NCI-H2227 treated with DMSO at 0.1 percent for 48 hours (cell line): ENCODE data around the gene EFHD2.
"Not testable (repeated sequence)": the region's sequence is repeated elsewhere in the genome, so short reads cannot be mapped to it uniquely, and the experiment has no call there.

ENCODE experiments used
- DNase-seq: peaks from one replicate; lab custom pipeline; 2025; lab: John Stamatoyannopoulos, UW

The EFHD2 gene

DNA sequence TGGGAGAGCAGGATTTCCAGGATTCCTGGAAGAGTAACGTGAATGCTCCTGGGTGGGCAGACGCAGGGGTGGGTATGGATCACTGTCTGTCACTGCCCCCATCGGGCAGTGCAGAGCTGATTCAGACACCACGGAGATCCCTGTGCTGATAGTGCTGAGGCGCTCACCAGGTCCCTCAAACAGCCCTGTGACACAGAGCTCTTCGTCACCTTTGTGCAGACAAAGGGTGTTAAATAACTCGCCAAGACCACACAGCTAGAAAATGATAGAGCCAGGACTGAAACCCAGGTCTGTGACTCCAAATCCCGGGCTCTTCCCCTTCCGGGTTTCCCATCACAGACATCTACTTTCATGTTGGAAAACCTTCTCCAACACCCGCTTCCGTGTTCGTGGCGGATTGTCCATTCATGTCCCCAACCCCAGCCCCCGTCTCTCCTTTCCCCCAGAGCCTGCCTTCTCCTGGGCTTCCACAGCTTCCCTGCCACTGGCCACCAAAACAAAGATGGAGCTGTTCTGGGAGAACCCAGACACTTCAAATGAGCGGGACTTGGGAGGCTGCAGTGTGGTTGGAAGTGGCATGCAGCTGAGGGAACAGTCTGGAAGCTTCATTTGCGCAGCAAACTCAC is 2.6 kb downstream of the EFHD2 start:
- DNase-seq = no peak

DNA sequence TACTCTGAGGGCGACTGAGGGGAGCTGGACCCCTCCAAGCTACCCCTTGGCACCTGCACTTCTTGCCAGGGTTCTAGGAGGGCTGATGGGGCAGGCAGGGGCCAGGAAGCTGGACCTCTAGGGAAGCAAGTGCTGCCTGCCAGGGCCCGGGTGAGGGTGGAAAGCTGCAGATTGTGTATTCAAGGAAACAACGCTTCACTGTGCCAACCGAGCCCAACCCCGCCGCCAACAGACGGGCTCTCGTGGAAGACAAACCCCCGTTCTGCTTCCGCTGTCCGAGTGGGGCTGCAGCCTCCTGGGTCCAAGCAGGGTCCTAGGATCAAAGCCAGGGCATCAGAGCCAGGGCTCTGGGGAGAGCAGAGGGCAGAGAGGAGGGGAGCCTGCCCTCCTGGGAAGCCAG is 3.2 kb downstream of the EFHD2 start:
- DNase-seq = no peak

DNA sequence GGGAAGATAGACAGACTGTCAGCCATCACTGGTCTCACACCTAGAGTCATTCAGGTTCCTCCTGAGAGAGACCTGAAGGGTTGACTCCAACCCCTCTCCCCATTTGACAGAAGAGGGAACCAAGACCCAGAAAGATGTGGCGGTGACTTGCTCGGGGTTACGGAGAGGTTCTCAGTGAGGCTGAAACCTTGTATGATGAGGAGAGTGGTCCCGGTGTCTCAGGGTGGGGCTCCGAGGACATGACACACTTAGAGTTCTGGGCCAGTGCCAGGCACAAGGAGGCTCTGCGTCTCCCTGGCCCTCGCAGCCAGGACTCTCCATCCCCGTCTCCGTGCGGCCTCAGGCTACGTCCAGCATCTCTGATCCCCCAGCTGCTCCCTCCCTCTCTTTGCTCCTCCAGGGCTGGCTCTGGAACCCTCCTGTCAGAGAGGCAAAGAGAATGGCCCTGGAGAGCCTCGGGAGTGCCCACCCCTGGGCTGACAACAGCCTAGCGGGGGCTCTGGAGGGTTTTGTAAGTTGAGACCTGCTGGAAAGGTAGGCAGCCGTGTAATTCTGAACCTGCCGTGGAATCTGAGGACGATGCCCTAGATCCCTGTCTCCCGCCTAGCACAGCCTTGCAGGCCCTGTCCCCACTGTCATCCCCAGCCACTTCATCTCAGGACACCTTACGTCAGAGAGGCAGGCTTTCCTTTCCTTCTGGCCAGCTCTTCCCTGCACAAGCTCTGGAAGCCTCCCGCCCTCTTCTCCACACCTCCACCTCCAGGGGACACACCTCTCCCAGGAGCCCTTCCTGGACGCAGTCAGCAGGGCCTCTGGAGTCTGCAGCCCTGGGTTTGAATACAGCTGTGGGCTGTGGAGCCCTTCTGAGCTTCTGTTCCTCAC is 4.1 kb downstream of the EFHD2 start:
- no peak for DNase-seq

DNA sequence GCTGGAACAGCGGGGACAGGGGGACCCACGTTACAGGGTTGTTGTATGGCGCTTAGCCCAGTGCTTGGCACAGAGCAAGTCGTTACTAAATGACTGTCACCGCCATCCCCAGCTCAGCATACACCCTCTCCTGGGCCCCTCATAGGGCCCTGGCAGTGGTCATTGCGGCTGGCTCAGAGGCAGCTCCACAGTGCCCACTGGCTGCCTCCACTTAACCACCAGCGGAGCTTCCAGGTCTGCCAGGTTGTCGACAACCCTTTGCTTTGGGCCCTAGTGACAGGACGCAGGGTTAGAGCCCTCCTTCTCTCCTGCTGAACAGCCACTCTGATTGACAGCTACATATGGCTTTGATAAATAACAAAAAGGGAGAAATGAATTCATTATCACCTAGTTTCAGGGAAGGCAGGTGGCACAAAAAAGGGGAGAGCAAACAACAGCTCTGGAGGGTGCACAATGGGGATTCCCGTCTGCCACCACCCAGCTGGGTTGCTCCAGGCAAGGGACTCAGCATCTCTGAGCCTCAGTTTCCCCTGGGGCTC is 4.8 kb downstream of the EFHD2 start:
- DNase-seq = no peak

DNA sequence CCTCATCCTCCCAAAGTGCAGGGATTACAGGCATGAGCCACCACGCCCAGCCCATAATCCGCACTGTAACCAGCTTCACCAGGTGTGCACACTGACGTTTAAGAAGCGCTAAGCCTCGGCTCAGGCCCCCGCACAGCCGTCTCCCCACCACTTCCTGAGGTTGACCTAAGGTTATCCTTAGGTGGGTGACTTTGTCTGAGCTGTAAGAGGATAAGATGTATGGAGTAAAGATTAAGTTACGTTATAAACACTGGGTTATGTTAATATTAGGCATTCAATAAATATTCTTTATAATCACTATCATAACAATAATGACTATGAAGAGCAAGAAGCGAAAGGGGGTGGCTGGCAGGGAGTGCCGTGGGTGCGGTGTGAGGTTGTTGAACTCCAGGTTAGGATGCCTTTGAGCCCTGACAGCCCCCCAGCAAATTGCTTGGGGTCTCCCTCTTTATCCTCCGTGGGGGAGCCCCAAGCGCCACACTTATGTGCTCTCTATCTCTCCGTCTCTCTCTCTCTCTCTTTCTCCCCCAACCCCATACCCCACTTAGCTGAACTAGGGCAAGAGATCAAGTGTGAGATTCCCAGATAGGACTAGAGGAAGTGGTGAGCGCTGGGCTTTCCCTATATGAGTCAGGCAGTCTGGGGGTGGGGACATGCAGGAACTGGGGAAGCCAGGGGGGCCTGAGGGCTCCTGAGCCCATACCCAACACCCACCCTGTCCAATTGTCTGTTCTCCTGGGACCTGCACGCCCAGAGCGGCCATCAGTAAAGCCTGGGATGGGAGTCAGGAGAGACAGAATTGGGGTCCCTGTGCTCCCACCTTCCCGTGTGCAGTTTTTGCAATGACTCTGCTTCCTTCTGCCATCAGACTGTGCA is 7.6 kb downstream of the EFHD2 start:
- no peak for DNase-seq

DNA sequence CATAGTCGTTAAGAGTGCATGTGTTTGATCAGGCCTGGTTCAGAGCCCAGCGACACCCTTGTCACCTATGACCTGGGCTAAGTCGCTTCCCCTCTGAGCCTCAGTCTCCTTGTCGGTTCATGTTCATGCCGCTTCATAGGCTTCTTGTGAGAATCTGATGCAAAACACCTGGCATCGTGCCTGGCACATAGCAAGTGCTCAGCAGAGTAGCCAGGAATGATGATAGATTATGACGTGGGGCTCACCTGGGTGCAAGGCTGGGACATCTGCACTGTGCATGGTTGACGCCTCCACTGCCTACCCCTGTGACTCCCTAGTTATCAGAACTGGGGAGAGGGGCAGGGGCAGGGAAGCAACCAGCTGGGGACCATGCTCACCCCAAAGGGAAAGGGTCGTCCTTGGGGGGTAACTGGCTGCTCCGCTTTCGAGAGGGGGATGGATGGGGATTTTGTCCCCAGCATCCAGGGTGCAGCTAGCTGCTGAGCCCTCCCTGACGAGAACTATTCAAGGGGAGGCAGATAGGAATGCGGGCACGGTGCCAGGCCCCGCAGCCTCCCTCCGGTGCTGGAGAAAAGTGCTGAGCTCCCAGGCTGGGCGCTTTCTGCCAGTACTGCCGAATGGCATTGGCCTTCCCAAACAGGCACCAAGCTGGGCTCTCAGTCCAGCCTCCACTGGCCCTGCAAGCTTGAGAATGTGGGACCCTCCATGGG is 9.3 kb downstream of the EFHD2 start:
- no peak for DNase-seq

DNA sequence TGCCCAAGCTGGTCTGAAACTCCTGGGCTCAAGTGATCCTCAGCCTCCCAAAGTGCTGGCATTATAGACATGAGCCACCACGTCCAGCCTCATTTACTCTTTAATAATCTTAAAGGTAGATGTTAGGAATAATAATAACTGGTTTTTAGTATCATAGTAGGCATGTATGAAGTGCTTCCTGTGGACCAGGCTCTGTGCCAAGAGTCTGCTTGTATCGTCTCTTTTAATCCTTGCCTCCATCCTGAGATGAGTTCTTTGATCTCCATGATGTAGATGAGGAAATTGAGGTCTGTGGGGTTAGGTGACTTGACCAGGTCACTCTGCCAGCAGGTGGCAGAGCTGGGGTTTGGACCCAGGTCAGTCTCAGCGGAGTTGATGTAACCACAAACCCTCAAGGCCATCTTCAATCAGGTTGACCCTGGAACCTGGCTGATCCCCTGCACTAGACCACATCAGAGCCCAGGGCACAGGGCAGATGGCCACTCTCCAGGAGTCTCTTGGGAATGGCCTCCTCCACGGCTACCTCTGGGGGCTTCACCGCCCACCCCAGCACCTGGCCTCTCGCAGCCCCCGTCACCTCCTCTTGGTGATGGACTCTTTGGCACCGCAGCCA is 11.3 kb downstream of the EFHD2 start:
- no peak for DNase-seq

DNA sequence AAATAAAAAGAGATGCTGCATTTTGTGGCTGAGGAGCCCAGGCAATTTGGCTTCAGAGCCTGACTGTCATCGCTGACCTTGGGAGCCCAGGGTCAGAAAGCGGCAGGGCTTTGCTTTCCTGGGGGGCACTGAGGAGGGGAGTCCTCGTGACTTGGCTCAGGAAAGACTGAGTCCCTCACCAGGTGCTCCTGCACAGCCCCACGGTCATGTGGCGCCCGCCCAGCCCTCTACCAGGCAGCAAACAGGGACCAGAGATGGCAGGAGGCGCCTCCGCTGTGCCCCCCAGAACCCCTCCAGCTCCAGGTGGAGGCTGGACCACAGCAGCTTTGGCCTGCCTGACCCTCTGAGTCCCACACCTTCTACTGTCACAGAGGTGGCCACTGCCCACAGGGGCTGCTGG is 13.2 kb downstream of the EFHD2 start:
- no peak for DNase-seq

DNA sequence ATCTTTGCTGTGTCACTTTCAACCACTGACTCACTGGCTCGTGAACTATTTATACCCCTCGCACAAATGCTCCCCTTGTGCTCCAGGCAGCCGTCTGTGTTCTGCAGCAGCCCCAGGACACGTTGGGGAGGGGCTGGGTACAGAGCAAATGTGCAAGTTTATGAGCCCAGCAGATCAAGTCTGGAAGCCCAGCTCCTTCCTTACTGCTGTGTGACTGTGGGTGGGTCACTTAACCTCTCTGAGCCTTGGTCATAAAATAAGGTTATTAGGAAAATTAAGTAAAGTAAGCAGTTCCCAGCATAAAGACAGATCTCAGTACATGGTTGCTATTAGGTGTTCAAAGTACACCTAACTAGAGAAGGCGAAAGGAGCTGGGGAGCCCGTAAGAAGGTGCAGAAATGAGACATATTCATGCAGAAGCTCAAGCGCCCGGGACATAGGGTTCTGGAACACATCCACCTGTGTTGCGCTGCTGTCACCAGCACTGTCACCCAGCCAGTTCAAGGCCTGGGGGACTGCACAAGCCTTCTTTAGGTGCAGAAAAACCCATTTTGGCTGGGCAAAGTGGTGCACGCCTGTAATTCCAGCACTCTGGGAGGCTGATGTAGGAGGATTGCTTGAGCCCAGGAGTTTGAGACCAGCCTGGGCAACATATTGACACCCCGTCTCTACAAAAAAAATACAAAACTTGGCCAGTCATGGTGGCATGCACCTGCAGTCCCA is 13.8 kb downstream of the EFHD2 start:
- DNase-seq = no peak

DNA sequence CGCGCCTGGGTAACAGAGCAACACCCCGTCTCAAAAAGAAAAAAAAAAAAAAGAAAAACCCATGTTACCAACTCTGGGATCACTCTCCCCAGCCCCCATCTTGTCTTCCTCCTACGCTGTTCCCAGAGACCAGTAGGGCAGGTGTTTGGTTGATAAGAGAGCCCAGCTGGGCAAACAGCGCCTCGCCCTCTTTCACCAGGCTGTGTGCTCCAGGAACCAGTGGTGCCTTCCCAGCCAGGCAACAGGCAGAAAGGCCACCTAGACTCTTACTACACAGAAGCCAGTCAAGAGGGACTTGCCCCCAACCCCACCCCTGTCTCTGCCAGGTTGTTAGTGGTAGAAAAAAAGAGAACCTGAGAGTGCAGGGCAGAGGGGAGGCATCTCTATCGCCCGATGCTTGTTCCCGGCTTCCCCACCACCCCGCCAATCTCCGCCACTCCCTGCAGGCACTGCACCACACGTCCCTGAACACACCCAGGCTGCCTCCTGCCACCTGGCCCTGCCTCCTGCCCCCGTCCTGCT is 14.5 kb downstream of the EFHD2 start:
- no peak for DNase-seq

DNA sequence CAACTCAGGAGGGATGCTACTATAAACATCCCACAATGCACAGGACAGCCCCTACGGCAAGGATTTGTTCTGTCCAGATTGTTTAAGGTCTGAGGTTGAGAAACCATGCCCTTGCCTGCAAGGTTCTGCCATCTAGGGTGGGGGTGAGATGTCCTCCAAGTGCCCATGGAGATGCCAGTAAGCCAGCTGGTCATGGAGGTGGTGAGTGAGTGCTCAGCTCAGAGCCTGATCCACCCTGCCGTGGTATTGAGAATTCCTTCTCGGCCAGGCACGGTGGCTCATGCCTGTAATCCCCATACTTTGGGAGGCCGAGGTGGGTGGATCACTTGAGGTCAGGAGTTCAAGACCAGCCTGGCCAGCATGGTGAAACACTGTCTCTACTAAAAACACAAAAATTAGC is 15.3 kb downstream of the EFHD2 start:
- no peak for DNase-seq

DNA sequence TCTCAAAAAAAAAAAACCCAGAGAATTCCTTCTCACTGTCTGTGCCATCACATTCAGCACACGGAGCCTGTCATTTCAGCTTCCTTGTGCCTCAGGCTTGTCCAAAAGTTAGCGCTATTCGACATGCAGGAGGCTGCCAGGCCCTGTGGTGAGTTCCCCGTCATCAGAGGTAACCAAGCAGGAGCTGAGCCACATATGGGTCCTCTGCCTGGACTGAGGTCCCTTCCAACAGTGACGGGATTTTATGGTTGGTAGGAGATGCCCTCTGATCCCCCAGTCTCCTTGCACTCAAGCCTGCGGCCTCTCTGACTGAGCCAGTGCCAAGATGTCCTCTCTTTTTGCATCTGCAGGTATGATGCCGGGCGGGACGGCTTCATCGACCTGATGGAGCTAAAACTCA is 15.8 kb downstream of the EFHD2 start:
- no peak for DNase-seq

DNA sequence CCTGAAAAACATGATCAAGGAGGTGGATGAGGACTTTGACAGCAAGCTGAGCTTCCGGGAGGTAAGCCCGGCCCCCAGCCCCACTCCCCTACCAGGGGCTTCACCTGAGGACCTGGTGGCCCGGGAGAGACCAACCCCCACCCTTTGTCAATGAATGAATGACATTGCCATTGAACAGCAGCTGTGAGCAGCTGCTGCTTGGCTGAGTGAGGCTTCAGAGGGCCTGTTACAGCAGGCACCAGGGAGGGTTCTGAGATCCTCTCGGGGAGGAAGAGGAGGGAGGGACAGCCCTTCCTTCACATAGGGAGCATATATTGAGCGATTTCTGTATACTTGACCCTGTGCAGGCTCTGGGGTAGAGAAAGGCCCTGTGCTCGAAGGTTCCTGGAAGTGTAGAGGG is 16.3 kb downstream of the EFHD2 start:
- no peak for DNase-seq

DNA sequence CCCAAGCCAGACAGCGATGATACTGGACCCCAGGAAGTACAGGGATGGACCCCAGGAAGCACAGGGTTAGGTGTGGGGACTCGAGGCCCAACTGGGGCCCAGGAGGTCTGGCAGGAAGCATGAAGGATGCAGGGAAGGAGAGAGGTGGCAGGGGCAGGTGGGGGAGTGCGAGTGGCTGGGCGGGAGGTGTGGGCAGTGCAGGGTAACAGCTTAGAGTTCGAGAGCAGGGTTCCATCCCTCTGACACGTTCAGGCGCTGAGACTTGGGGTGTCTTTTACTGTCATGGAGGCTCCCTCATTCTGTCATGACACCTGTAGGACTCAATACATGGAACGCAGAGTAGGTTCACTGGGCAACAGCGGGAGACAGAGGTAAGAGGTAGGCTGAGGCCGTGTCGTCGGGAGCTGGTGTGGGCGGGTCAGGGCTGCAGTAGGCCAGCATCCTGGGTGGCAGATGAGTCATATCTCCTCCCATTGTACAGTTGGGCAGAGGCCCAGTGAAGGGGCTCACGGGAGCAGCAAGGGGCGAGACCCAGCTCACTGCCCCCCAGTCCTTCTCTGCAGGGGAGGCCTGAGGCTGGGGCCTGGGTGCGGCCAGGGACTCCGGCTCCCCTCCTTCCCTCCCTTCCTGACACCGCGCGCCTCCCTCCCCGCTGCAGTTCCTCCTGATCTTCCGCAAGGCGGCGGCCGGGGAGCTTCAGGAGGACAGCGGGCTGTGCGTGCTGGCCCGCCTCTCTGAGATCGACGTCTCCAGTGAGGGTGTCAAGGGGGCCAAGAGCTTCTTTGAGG is 17.0 kb downstream of the EFHD2 start:
- no peak for DNase-seq

DNA sequence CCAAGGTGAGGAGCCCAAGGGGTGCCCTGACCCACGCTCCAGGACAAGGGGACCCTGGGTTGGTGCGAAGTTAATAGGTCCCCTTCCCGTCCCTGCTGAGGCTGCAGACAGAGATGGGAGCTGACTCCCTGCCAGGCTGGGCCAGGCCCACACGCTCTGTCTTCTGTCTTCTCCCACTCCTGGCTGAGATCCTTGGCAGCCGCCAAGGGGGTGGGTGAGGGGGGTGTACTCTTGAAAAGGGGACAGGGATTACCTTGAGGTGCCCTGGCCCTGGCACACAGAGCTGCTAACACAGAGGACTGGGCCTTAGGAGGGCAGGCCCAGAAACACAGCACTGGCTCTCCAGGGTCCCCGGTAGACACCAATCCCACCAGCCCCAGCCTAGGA is 17.6 kb downstream of the EFHD2 start:
- DNase-seq = no peak

DNA sequence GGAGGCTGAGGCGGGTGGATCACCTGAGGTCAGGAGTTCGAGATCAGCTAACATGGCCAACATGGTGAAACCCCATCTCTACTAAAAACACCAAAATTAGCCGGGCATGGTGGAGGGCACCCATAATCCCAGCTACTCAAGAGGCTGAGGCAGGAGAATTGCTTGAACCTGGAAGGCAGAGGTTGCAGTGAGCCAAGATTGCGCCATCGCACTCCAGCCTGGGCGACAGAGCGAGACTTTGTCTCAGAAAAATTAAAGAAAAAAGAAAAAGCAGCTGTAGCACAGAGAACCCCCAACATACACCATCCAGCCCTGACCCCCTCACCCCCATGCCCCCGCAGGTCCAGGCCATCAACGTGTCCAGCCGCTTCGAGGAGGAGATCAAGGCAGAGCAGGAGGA is 18.6 kb downstream of the EFHD2 start:
- not testable (repeated sequence) for DNase-seq

DNA sequence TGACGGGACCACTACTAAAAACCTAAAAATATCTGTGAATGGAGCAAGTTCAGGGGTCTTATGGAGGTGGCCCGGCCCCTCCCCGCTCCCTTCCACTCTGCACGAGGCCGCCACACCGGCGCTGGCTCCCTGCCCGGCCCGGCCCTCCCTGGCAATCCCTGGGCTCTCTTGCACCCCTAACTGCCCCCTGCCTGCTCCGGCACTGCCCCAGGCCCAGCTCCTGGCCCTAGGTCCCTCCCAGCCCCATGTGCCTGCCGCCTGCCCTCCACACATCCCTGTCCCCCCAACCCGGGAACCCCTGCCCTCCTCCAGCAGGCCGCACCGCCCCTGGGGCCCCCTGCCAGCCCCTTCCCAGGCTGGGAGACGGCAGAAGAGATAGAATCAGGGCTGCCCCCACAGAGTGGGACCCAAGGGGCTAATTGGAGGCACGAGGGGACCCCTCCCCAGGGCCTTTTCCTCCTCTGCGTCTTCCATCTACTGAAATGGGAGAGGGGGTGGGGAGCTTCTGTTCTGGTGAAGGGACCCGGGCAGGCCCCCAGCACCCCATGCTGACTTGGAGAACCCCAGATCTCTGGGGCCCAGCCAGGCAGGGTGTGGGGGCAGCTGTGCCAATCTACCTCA is 19.2 kb downstream of the EFHD2 start:
- no peak for DNase-seq

DNA sequence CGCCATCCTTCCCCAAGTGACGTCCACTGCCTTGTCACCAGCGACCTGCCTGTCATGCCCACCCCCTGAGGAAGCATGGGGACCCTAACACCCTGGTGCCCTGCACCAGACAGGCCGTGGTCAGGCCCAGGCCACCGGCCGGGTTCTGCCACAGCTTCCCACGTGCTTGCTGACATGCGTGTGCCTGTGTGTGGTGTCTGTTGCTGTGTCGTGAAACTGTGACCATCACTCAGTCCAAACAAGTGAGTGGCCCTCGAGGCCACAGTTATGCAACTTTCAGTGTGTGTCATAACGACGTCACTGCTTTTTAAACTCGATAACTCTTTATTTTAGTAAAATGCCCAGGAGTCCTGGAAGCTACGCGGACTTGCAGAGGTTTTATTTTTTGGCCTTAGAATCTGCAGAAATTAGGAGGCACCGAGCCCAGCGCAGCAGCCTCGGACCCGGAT is 20.0 kb downstream of the EFHD2 start:
- no peak for DNase-seq
